Caco-2 (cell line): ENCODE results near the gene TBX15. TPM values are rescaled to one million over a fixed set of nuclear protein-coding genes. Genes with fewer than 3 reads are reported as not detected.

Experiments used
- BruUV-seq: library from RNA; stranded (reverse); fragments of 400-500 nt; replicated peaks from 2 replicates; lab custom pipeline; 2021; lab: Mats Ljungman, UMichigan
- CTCF ChIA-PET: fragments of 300-600 bp; sonication (Branson Sonifier 250); formaldehyde crosslinking; loops from one replicate; lab custom pipeline; 2022; ENCODE audit warnings: antibody characterized with exemption; lab: Charles Lee
- POLR2A ChIA-PET: fragments of 300-600 bp; sonication (Branson Sonifier 250); formaldehyde crosslinking; loops from one replicate; lab custom pipeline; 2022; ENCODE audit warnings: antibody characterized with exemption; lab: Charles Lee
- DNase-seq, 2 experiments: peaks; one replicate each; pipeline versions ENCODE4 v3.0.0 to v3.0.0-alpha.2; 2020 to 2022
- H3K27me3 ChIP-seq: replicated peaks from 2 replicates; pipeline ENCODE4 v1.6.0; 2011; ENCODE audit warnings: low read length; ENCODE audit not compliant: control insufficient read depth, insufficient read depth
- H3K36me3 ChIP-seq: 2 replicates; pipeline ENCODE4 v1.5.1; 2011; ENCODE audit warnings: low read length; ENCODE audit not compliant: control insufficient read depth, insufficient read depth
- H3K4me1 ChIP-seq: fragments of 250-450 bp; sonication (Bioruptor Pico); 2 replicates; pipeline ENCODE4 v1.5.1; 2020; ENCODE audit warnings: mild to moderate bottlenecking
- H3K4me3 ChIP-seq: 2 replicates; pipeline ENCODE4 v1.5.1; 2011; ENCODE audit warnings: low read depth, mild to moderate bottlenecking, control low read depth, low read length
- H3K9me3 ChIP-seq: fragments of 250-450 bp; sonication (Bioruptor Pico); 2 replicates; pipeline ENCODE4 v1.5.1; 2020; ENCODE audit warnings: mild to moderate bottlenecking, moderate library complexity
- H3K27ac Mint-ChIP-seq: one replicate; pipeline ENCODE4 v1.8.0; 2022; ENCODE audit warnings: mixed read lengths; ENCODE audit not compliant: unreplicated experiment
- H3K27me3 Mint-ChIP-seq: one replicate; pipeline ENCODE4 v1.8.0; 2022; ENCODE audit warnings: mixed read lengths; ENCODE audit not compliant: insufficient read depth, unreplicated experiment
- H3K36me3 Mint-ChIP-seq: one replicate; pipeline ENCODE4 v1.8.0; 2022; ENCODE audit warnings: mild to moderate bottlenecking, mixed read lengths; ENCODE audit not compliant: insufficient read depth, unreplicated experiment
- H3K4me1 Mint-ChIP-seq: one replicate; pipeline ENCODE4 v1.8.0; 2022; ENCODE audit warnings: low read depth, mixed read lengths; ENCODE audit not compliant: unreplicated experiment
- H3K4me3 Mint-ChIP-seq: one replicate; pipeline ENCODE4 v1.8.0; 2022; ENCODE audit warnings: mild to moderate bottlenecking, moderate library complexity, mixed read lengths; ENCODE audit not compliant: unreplicated experiment
- H3K9me3 Mint-ChIP-seq: one replicate; pipeline ENCODE4 v1.8.0; 2022; ENCODE audit warnings: mixed read lengths; ENCODE audit not compliant: unreplicated experiment
- CTCF ChIP-seq, 2 experiments: fragments of 200-600 bp in 1 of 2; IDR thresholded peaks; 1 replicate in 1 of 2; 2 replicates in 1 of 2; pipeline versions ENCODE4 v1.5.1 to v1.8.0; 2011 to 2022; ENCODE audit warnings: antibody characterized with exemption in 1 of 2, control low read depth in 1 of 2, inconsistent platforms in 1 of 2, low read depth in 1 of 2, low read length in 1 of 2, mild to moderate bottlenecking in 1 of 2, moderate library complexity in 1 of 2; ENCODE audit not compliant: insufficient read depth in 1 of 2, severe bottlenecking in 1 of 2, unreplicated experiment in 1 of 2
- intact Hi-C: fragments of 100-400 bp; cut with micrococcal nuclease; formaldehyde crosslinking; loops from one replicate; pipeline ENCODE4 v1.10.0; 2022; ENCODE audit not compliant: unreplicated experiment
- total RNA-seq: library from RNA; stranded (reverse); gene quantifications from 2 replicates; pipeline ENCODE4 v1.2.3, GENCODE V29; 2022

The TBX15 gene
- total RNA-seq, 1 experiment from 2014 or later: 0.11 TPM

DNA sequence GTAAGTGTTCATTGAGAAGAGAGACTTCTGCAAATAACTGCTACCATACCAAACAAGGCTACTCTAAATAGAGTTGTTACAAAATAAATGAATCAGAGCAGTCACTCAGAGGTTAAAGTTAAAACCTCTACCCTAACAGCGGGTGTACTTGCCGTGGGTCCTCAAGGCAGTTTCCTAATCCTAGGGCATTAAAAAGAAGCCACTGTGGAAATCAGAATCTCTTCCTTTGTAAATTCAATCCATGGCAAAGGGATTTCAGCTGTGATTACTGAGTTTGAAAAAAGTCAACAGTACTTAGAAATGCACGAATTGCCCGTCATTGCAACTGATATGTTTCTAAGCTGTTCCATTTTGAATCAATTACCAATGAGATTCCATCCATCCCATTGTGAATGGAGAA is 13.5 kb downstream of the TBX15 start:
- CTCF ChIA-PET: no interaction called here
- Mint-ChIP-seq H3K4me3 (no peak overlapping the region), H3K36me3 (no peaks in the 10 kb centered on the region), H3K9me3 (no peaks in the 10 kb centered on the region), H3K27me3 (no peaks in the 10 kb centered on the region), H3K4me1 (no peaks in the 10 kb centered on the region), H3K27ac (no peak overlapping the region)
- no peak for DNase-seq
- no peak for TF ChIP-seq CTCF (IDR thresholded peaks at IDR 0.05; ENCODE audit: insufficient read depth in 1 of 2, low read depth in 1 of 2, low read length in 1 of 2, severe bottlenecking in 1 of 2, unreplicated experiment in 1 of 2)
- Histone ChIP-seq H3K27me3 (no peaks in the 10 kb centered on the region), H3K4me3 (no peak overlapping the region), H3K36me3 (no peaks in the 10 kb centered on the region), H3K4me1 (no peaks in the 10 kb centered on the region), H3K9me3 (no peaks in the 10 kb centered on the region)
- POLR2A ChIA-PET: no interaction called here
- no TSS peak for BruUV-seq
- intact Hi-C loops: no loop called here

DNA sequence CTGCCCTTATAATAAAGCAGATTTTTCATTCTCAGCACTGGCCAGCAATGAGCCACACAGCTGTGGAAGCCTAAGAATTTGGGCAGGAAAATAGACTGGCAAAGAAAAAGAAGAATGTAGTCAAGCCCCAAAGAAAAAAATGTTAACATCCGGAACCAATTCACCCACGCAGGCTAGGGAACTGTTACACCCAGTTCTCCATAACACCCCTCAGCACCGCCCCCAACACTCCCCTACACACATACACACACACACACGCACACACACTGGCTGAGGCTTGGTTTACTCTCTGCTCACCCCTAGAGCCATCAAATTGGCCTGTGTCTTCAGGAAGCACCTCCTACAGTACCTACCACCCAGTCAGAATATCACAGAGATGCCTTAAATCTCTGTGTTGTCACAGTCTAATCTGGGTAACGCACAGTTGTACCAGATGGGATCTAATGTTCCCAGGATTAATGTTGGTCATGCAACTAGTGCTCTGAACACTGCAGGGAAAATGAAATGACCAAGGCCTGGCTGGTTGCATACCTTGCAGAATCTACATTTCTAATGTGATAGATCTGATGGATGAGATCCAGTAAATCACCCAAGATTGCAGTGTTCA is 14.5 kb downstream of the TBX15 start:
- no TSS peak for BruUV-seq

DNA sequence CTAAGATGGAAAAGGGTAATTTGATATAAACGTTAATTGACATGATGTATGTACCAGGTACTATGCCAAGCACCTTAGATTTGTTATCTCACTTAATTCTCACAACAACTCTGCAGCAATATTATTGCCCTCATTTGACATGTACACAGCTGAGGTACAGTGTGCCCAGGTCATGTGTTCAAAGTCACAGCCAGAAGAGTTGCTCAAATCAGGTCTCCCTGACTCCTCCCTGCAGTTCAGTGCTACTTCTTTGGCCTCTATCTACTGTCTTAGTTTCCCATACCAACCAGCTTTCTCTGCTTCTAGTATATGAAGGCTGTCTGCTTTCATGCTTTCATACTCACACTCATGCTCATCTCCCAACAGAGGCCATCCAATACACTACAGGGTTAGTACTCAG is 15.1 kb downstream of the TBX15 start:
- no peaks in the 10 kb centered on the region for H3K4me1 Mint-ChIP-seq
- TF ChIP-seq CTCF (IDR thresholded peaks at IDR 0.05; ENCODE audit: insufficient read depth in 1 of 2, low read depth in 1 of 2, low read length in 1 of 2, severe bottlenecking in 1 of 2, unreplicated experiment in 1 of 2): no peak
- intact Hi-C loops: no loop called here
- Histone ChIP-seq H3K9me3 (no peaks in the 10 kb centered on the region), H3K4me1 (no peaks in the 10 kb centered on the region), H3K36me3 (no peaks in the 10 kb centered on the region), H3K27me3 (no peaks in the 10 kb centered on the region), H3K4me3 (no peak overlapping the region)
- no peak for DNase-seq
- ChIA-PET CTCF (no interaction called here), POLR2A (no interaction called here)
- no peaks in the 10 kb centered on the region for H3K9me3 Mint-ChIP-seq
- H3K27me3 Mint-ChIP-seq: no peaks in the 10 kb centered on the region
- no peaks in the 10 kb centered on the region for H3K36me3 Mint-ChIP-seq
- no peak overlapping the region for H3K27ac Mint-ChIP-seq
- no peak overlapping the region for H3K4me3 Mint-ChIP-seq
- BruUV-seq: no TSS peak

More for the DNA sequence above, 14.5 kb downstream of the TBX15 start:
- H3K4me1 ChIP-seq: no peaks in the 10 kb centered on the region
- no peaks in the 10 kb centered on the region for H3K9me3 ChIP-seq
- Mint-ChIP-seq H3K27me3 (no peaks in the 10 kb centered on the region), H3K27ac (no peak overlapping the region), H3K36me3 (no peaks in the 10 kb centered on the region), H3K4me1 (no peaks in the 10 kb centered on the region), H3K4me3 (no peak overlapping the region), H3K9me3 (no peaks in the 10 kb centered on the region)
- TF ChIP-seq CTCF (IDR thresholded peaks at IDR 0.05; ENCODE audit: insufficient read depth in 1 of 2, low read depth in 1 of 2, low read length in 1 of 2, severe bottlenecking in 1 of 2, unreplicated experiment in 1 of 2): no peak
- intact Hi-C loops: no loop called here
- no peaks in the 10 kb centered on the region for H3K27me3 ChIP-seq
- no peak overlapping the region for H3K4me3 ChIP-seq
- POLR2A ChIA-PET: no interaction called here
- CTCF ChIA-PET: no interaction called here
- H3K36me3 ChIP-seq: no peaks in the 10 kb centered on the region
- no peak for DNase-seq
